ENCODE measurements around the gene THOC5.
"Not testable (repeated sequence)": the region's sequence is repeated elsewhere in the genome, so short reads cannot be mapped to it uniquely, and the experiment has no call there.

THOC5 gene

GRCh38 chr22:29563652-29564460, 10.3 kb upstream of the THOC5 start:
- ChIA-PET CTCF (no interaction called here), POLR2A (no interaction called here)
- DNase-seq (ENCODE audit: extremely low spot score), result no peak
- TF ChIP-seq CTCF (IDR thresholded peaks at IDR 0.05; ENCODE audit: control extremely low read depth, extremely low read depth, low read depth, missing control alignments), result no peak

- DNase-seq (ENCODE audit: extremely low spot score), result no peak
- ChIA-PET CTCF (no interaction called here), POLR2A (no interaction called here)
- no peak for TF ChIP-seq CTCF (IDR thresholded peaks at IDR 0.05; ENCODE audit: control extremely low read depth, extremely low read depth, low read depth, missing control alignments)
Observed at GRCh38 chr22:29559853-29560252, 6.3 kb upstream of the THOC5 start.

GRCh38 chr22:29559030-29559429, 5.5 kb upstream of the THOC5 start:
- CTCF ChIA-PET, result no interaction called here
- POLR2A ChIA-PET, result no interaction called here
- DNase-seq (ENCODE audit: extremely low spot score), result no peak
- no peak for TF ChIP-seq CTCF (IDR thresholded peaks at IDR 0.05; ENCODE audit: control extremely low read depth, extremely low read depth, low read depth, missing control alignments)

GRCh38 chr22:29555065-29555644, 1.6 kb upstream of the THOC5 start:
- POLR2A ChIA-PET, result no interaction called here
- TF ChIP-seq CTCF (IDR thresholded peaks at IDR 0.05; ENCODE audit: control extremely low read depth, extremely low read depth, low read depth, missing control alignments), result no peak
- no peak for DNase-seq (ENCODE audit: extremely low spot score)
- CTCF ChIA-PET, result interaction anchor here (0.7 to 3.2 kb wide), 5 partner anchors 12 to 72 kb away, joined by 3 to 12 read pairs (median 3); no protein-coding TSS in a partner anchor

DNA sequence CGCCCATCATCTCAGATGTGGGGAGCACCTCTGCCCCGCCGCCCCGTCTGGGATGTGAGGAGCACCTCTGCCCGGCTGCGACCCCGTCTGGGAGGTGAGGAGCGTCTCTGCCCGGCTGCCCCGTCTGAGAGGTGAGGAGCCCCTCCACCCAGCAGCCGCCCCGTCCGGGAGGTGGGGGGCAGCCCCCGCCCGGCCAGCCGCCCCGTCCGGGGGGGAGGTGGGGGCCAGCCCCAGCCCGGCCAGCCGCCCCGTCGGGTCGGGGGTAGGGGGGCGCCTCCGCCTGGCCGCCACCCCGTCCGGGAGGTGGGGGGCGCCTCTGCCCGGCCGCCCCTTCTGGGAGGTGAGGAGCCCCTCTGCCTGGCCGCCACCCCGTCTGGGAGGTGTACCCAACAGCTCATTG, 1.2 kb downstream of the THOC5 start:
- POLR2A ChIA-PET; DNase-seq (ENCODE audit: extremely low spot score); CTCF ChIA-PET: not testable (repeated sequence)

DNA sequence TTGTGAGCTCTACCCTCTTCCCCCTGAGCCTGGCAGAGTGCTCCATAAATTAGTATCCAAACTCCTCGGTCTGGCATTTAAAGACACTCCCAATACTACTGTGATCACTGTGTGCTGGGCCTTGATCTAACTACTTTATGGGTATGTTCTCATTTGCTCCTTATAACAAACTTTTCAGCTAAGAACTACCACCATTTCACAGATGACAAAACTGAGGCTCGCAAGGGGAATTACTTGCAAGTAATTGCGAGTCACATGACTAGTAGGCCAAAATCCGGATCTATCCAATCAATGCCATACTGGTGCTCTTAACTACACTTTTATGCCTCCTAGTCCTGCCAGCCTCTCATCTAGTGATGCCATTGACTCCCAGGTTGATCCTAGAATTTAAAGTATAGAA, 3.6 kb downstream of the THOC5 start:
- no peak for TF ChIP-seq CTCF (IDR thresholded peaks at IDR 0.05; ENCODE audit: control extremely low read depth, extremely low read depth, low read depth, missing control alignments)
- no peak for DNase-seq (ENCODE audit: extremely low spot score)
- ChIA-PET CTCF (no interaction called here), POLR2A (interaction anchor here (0.6 kb wide), 1 partner anchor 215 kb away, joined by 11 read pairs; no protein-coding TSS in a partner anchor)

DNA sequence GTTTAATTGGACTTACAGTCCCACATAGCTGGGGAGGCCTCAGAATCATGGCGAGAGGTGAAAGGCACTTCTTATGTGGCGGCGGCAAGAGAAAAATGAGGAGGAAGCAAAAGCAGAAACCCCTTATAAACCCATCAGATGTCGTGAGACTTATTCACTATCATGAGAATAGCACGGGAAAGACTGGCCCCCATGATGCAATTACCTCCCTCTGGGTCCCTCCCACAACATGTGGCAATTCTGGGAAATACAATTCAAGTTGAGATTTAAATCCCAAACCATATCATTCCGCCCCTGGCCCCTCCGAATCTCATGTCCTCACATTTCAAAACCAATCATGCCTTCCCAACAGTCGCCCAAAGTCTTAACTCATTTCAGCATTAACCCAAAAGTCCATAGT, 8.5 kb downstream of the THOC5 start:
- DNase-seq (ENCODE audit: extremely low spot score); POLR2A ChIA-PET; CTCF ChIA-PET: not testable (repeated sequence)
